ENCODE measurements around the gene CRY2.

- no peak for TF ChIP-seq CTCF (IDR thresholded peaks at IDR 0.05)
- TF ChIP-seq ZFX (IDR thresholded peaks at IDR 0.05; ENCODE audit: borderline replicate concordance) = no peak
These were observed 70.0 kb downstream of the CRY2 start for GRCh38 chr11:45917286-45917622.
